ENCODE measurements around the gene DNAJC5. TPM values are rescaled to one million over a fixed set of nuclear protein-coding genes. Genes with fewer than 3 reads are reported as not detected.

DNAJC5 gene
- total RNA-seq, 1 experiment from 2014 or later = 28.5 TPM

DNA sequence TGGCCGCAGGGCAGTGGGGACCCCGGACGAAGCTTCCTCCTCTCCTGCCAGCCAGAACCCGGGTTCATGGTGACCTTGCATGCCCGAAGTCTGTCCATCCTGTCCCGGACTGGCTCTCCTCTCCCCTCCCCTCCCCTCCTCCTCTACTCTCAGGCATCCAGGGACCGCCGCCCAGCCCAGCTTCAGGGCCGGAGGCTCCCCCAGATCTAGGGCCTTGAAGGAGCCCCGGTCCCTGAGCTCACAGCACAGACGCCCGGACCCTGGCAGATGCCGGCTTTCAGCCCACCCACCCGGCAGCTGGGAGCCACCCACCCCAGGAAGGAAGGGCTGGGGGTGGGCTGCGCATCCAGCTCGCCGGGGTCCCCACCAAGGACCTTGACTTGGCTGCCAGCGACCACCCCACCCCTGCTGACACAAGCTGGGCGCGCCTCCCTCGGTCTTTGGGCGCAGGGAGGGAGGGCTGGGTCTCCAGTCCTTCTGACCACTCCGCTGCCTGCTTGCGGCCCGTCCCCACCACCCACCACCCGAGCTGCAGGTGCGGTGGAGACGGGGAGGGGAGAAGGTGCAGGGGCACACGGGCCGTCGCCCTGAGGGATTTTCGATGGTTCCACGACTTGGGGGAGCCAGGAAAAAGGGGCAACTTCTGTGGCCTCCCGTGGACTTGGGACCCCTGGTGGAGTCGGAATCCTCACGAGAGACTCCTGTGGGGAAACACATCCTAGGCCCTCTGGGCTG lies 39.4 kb upstream of the DNAJC5 start (continued):
- TF ChIP-seq, protein P1, sequence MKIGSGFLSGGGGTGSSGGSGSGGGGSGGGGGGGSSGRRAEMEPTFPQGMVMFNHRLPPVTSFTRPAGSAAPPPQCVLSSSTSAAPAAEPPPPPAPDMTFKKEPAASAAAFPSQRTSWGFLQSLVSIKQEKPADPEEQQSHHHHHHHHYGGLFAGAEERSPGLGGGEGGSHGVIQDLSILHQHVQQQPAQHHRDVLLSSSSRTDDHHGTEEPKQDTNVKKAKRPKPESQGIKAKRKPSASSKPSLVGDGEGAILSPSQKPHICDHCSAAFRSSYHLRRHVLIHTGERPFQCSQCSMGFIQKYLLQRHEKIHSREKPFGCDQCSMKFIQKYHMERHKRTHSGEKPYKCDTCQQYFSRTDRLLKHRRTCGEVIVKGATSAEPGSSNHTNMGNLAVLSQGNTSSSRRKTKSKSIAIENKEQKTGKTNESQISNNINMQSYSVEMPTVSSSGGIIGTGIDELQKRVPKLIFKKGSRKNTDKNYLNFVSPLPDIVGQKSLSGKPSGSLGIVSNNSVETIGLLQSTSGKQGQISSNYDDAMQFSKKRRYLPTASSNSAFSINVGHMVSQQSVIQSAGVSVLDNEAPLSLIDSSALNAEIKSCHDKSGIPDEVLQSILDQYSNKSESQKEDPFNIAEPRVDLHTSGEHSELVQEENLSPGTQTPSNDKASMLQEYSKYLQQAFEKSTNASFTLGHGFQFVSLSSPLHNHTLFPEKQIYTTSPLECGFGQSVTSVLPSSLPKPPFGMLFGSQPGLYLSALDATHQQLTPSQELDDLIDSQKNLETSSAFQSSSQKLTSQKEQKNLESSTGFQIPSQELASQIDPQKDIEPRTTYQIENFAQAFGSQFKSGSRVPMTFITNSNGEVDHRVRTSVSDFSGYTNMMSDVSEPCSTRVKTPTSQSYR (CRISPR knock-in tag; IDR thresholded peaks at IDR 0.05) = no peak
- TF ChIP-seq, protein P2, sequence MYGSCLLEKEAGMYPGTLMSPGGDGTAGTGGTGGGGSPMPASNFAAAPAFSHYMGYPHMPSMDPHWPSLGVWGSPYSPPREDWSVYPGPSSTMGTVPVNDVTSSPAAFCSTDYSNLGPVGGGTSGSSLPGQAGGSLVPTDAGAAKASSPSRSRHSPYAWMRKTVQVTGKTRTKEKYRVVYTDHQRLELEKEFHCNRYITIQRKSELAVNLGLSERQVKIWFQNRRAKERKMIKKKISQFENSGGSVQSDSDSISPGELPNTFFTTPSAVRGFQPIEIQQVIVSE (CRISPR knock-in tag; IDR thresholded peaks at IDR 0.05; ENCODE audit: borderline replicate concordance) = no peak
- TF ChIP-seq, protein P3, sequence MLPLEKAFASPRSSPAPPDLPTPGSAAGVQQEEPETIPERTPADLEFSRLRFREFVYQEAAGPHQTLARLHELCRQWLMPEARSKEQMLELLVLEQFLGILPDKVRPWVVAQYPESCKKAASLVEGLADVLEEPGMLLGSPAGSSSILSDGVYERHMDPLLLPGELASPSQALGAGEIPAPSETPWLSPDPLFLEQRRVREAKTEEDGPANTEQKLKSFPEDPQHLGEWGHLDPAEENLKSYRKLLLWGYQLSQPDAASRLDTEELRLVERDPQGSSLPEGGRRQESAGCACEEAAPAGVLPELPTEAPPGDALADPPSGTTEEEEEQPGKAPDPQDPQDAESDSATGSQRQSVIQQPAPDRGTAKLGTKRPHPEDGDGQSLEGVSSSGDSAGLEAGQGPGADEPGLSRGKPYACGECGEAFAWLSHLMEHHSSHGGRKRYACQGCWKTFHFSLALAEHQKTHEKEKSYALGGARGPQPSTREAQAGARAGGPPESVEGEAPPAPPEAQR (CRISPR knock-in tag; IDR thresholded peaks at IDR 0.05) = no peak
- no peak for TF ChIP-seq ZNF121 (CRISPR knock-in tag; IDR thresholded peaks at IDR 0.05)

DNA sequence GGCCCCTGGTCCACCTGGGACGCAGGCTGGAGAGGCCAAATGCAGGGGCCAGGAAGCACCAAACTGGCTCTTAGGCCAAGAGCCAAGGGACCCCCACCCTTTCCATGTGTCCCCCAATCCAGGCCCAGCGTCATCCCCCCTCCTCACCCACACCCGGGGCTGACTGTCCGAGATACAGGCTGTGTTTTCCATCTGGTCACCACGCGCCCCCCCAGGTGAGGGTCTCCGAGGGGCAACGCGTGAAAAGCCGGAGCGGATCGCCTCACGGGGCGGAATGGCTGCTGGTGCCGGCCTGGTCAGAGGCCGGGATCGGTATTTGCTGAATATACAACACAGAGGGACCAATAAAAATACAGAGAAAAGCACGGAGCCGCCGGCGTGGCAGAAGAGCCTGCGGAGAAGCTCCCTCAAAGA lies 38.8 kb upstream of the DNAJC5 start:
- Mint-ChIP-seq H3K9me3 (no peaks in the 10 kb centered on the region), H3K4me3 (peak overlapping the region; percentile 51), H3K27me3 (ENCODE audit: low read depth) (peaks cover 9% of the 10 kb centered on the region), H3K27ac (no peak overlapping the region; the same call in 1 of the 2 replicates), H3K4me1 (peaks cover 45% of the 10 kb centered on the region), H3K36me3 (no peaks in the 10 kb centered on the region)
- peak; percentile 73 for DNase-seq (ENCODE audit: low spot score)
- CTCF ChIA-PET = interaction anchor here (1.0 to 3.4 kb wide), 9 partner anchors 8 to 360 kb away, joined by 3 to 29 read pairs (median 5); partner anchors contain the start of gene TPD52L2
- POLR2A ChIA-PET = interaction anchor here (1.3 to 2.7 kb wide), 3 partner anchors 8 to 318 kb away, joined by 3 to 18 read pairs (median 11); partner anchors contain the start of genes PTK6 and TPD52L2
- no peak; the same call in 1 of the 2 replicates for ATAC-seq
- TF ChIP-seq FOXP1 (CRISPR knock-in tag; IDR thresholded peaks at IDR 0.05; ENCODE audit: borderline replicate concordance) (0 out of 2 replicates have a peak, but pooled peaks have one; percentile 21), SP1 (CRISPR knock-in tag; conservative IDR thresholded peaks at IDR 0.05) (0 out of 2 replicates have a peak, but pooled peaks have one; percentile 24), ZNF232 (CRISPR knock-in tag; IDR thresholded peaks at IDR 0.05) (no peak)
- TF ChIP-seq, protein P4, sequence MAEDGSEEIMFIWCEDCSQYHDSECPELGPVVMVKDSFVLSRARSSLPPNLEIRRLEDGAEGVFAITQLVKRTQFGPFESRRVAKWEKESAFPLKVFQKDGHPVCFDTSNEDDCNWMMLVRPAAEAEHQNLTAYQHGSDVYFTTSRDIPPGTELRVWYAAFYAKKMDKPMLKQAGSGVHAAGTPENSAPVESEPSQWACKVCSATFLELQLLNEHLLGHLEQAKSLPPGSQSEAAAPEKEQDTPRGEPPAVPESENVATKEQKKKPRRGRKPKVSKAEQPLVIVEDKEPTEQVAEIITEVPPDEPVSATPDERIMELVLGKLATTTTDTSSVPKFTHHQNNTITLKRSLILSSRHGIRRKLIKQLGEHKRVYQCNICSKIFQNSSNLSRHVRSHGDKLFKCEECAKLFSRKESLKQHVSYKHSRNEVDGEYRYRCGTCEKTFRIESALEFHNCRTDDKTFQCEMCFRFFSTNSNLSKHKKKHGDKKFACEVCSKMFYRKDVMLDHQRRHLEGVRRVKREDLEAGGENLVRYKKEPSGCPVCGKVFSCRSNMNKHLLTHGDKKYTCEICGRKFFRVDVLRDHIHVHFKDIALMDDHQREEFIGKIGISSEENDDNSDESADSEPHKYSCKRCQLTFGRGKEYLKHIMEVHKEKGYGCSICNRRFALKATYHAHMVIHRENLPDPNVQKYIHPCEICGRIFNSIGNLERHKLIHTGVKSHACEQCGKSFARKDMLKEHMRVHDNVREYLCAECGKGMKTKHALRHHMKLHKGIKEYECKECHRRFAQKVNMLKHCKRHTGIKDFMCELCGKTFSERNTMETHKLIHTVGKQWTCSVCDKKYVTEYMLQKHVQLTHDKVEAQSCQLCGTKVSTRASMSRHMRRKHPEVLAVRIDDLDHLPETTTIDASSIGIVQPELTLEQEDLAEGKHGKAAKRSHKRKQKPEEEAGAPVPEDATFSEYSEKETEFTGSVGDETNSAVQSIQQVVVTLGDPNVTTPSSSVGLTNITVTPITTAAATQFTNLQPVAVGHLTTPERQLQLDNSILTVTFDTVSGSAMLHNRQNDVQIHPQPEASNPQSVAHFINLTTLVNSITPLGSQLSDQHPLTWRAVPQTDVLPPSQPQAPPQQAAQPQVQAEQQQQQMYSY (CRISPR knock-in tag; IDR thresholded peaks at IDR 0.05) = peak; percentile 99
- TF ChIP-seq, protein P5, sequence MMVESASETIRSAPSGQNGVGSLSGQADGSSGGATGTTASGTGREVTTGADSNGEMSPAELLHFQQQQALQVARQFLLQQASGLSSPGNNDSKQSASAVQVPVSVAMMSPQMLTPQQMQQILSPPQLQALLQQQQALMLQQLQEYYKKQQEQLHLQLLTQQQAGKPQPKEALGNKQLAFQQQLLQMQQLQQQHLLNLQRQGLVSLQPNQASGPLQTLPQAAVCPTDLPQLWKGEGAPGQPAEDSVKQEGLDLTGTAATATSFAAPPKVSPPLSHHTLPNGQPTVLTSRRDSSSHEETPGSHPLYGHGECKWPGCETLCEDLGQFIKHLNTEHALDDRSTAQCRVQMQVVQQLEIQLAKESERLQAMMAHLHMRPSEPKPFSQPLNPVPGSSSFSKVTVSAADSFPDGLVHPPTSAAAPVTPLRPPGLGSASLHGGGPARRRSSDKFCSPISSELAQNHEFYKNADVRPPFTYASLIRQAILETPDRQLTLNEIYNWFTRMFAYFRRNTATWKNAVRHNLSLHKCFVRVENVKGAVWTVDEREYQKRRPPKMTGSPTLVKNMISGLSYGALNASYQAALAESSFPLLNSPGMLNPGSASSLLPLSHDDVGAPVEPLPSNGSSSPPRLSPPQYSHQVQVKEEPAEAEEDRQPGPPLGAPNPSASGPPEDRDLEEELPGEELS (CRISPR knock-in tag; IDR thresholded peaks at IDR 0.05) = no peak
- TF ChIP-seq, protein P6, sequence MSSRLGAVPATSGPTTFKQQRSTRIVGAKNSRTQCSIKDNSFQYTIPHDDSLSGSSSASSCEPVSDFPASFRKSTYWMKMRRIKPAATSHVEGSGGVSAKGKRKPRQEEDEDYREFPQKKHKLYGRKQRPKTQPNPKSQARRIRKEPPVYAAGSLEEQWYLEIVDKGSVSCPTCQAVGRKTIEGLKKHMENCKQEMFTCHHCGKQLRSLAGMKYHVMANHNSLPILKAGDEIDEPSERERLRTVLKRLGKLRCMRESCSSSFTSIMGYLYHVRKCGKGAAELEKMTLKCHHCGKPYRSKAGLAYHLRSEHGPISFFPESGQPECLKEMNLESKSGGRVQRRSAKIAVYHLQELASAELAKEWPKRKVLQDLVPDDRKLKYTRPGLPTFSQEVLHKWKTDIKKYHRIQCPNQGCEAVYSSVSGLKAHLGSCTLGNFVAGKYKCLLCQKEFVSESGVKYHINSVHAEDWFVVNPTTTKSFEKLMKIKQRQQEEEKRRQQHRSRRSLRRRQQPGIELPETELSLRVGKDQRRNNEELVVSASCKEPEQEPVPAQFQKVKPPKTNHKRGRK (CRISPR knock-in tag; IDR thresholded peaks at IDR 0.05; ENCODE audit: borderline replicate concordance) = no peak
